ACHN (cell line): ENCODE measurements around the gene MCTP1.
A peak's percentile ranks its signal among the peaks of the same experiment; 100 is the strongest.

Experiments used
- DNase-seq: peaks from one replicate; pipeline ENCODE4 v3.0.0-alpha.2; 2015
- in situ Hi-C: cut with HindIII; loops from 2 replicates; pipeline ENCODE4 v1.10.0; 2017; ENCODE audit warnings: low sequenced_read_pairs, low pct_ligation_motif_present, low pct_unique_long_range_greater_than_20kb

Gene MCTP1

DNA sequence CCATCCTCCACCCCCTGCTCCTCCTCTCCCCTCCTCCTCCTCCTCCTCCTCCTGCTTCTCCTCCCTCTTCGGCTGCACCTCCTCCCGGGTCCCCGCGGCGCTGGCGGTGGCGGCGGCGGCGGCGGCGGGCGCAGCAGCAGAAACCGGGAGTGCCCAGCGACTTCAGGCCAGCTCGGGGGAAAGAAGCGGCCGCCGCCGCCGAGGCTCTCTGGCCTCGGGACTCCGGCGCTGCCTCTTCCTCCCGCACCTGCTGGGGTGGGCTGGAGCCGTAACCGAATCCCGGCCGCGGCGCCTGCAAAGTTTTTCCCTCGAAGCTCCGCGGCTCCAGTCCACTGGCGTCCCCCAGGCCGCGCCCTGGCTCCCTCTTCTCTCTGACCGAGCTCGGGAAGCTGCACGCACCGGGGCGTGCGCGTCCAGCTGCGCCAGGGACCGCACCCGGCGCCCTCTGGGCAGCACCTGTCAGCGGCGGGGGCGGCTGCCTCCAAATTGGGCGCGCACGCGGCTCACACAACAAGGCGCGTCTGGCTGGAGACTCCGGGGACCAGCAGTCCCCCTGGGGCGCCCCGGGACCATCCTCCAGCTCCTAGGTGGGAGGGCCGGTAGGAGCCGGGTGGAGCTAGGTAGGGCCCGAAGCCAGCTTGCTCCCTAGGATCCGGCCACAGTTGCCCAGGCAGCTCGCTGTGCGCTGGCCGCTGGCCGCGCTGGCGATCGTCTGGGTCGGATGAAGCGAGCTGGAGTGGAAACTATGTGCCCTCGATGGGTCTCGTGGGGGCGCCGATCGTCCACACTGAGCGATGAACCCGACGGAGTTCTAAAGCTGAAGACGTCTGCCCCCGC is at the start of gene MCTP1:
MCTP1 (minus strand) TSS at position 523 of the 837 bp plus-strand sequence.
- peak; percentile 33 for DNase-seq
- in situ Hi-C loops: no loop called here

DNA sequence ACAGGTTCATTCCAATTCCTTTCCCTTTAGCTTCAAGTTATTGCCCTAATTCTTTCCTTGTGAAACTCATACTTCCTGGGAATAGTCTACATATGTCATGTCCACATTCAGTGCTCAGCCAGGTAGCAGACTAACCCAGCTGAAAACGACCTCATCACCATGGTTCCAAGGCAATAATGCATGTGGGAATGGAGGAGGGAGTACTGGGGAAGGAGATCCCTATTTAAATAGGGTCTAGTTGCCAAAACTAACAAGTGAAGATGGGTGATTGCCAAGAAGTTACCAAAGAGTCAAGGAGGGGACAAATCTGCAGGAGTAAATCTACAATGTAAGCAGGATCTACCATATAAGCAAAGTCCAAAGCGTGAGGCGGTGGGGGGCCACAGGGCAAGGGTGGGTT is 47.3 kb upstream of the MCTP1 start:
- in situ Hi-C loops: no loop called here
- DNase-seq: no peak

DNA sequence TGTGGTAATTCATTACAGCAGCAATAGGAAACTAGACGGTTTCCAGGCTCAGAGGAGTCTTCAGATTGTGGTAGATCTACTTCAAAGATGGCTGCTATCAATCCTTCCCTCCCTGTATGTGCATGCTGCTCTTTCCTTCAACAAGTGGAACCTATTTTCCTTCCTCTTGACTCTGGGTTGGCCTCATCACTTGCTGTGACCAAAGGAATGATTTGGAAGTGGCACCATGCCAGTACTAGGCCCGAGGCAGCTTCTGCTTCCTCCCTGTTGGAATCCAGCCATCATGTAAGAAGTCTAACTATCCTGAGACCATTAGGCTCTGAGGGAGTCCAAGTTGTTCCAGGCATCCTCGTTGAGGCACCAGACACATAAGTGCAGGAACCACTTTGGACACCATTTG is 46.5 kb upstream of the MCTP1 start:
- no peak for DNase-seq
- in situ Hi-C loops: no loop called here

- no peak for DNase-seq
- in situ Hi-C loops: no loop called here
These were observed 42.3 kb upstream of the MCTP1 start for GRCh38 chr5:95327211-95327610.

DNA sequence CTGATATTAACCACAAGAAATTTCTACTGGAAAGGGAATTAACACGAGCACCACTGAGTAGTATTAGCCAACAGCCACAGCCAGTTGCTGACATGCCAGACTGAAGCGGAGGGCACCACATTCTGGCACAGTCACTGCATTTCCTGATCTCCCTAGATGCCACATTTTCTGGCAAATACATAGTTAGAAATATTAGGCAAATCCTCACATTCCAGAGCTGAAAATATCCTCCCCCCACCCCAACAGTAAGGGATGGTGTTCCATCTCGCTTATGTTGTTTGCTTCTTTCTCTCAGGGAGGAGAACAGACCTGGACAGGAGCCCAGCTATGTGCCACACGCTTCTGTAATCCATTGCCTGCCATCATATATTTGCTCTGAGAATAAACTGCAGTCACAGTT is 32.8 kb upstream of the MCTP1 start:
- in situ Hi-C loops: no loop called here
- no peak for DNase-seq

DNA sequence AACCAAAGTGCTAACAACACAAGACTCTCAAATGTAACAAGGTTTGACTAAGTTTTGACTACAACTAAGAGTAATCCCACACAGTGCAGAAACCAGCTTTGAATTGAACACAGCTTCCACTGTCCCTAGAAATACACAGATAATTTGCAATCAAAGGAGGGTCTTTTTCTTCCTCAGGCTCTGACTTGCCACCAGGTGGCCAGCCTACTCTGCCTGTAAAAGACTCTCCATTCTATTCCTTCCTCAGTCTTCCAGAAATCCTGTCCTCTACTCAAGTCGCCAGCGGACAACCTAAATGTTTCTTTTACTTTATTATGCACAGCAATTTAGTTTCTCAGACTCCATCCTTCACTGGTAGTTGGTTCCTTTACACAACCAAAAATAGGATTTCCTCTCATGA is 32.2 kb upstream of the MCTP1 start:
- in situ Hi-C loops: no loop called here
- DNase-seq: no peak

GRCh38 chr5:95304711-95305110 is 19.8 kb upstream of the MCTP1 start:
- in situ Hi-C loops: no loop called here
- DNase-seq: no peak

DNA sequence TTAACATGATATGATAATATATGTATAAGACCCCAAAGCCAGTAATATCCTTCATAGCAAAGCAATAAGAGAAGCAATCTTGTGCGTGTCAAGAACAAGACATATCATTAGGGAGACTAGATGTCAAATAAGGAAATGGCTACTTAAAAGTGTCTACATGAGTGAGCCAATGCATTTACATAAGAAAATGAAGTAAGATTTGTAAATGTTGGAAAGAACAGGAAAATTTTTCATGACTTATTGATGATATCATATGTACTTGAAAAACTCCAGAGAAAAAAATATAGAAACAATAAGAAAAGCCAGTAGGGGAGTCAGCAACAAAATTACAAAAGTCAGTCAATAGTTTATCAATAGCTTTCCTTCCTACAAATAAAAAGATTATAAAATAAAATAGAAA is 13.8 kb upstream of the MCTP1 start:
- no peak for DNase-seq
- in situ Hi-C loops: no loop called here

DNA sequence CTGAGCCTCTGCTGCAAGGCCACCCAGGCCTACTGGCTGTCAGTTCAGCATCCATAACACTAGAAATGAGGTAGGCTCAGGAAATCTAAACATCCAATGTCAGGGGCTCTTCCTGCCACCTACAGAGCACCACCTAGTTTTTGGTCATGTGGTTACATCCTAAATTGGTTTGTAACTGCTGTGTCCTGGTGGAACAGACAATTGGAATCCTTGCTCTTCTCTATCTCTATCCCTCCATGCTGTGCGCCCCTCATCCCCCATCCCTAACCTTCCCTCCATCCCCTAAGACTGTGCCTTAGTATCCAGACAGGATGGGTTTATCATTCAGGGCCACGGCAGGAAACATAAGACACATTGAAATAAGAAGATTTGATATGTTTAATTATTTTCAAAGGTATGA is 11.4 kb upstream of the MCTP1 start:
- no peak for DNase-seq
- in situ Hi-C loops: no loop called here

- in situ Hi-C loops: no loop called here
- DNase-seq: no peak
These were observed 488 bp upstream of the MCTP1 start for GRCh38 chr5:95285409-95285755.

DNA sequence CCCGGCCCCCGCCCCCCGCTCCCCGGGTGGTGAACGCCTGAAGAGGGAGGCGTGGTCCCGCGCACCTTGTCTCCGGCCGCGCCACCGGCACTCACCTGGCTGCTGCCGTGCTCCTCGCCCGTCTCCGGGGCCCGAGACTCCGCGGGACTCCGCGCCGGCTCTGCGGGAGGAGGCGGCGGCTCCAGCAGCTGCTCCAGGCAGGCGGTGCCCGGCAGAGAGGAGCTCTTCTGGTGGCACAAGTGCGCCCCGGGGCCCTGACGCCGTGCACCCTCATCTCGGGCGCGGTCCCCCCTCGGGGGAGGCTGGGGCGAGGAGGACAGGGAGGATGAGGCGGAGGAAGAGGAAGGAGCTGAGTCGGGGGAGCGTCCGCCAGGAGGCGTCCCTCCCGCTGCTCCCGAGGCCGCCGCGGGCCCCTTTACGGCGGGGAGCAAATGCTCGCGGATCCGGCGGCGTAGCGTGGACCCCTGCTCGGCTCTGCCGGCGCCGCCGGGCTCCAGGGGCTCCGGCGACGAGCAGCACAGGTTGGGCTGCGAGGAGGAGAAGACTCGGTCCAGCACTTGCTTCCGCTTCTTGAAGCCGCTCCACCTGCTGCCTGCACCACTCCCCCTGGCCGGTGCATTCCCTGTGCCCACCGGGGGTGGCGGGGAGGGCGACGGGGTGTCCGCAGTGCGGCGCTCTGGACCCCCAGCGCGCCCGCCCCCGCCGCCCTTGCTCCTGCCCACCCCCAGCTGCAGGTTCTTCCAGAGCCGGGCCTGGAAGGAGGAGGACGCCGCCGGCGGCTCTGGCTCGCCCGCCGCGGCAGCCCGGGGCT is 928 bp downstream of the MCTP1 start:
- peak; percentile 30 for DNase-seq
- in situ Hi-C loops: no loop called here

- in situ Hi-C loops: no loop called here
- DNase-seq: no peak
These were observed 1.8 kb downstream of the MCTP1 start for GRCh38 chr5:95283022-95283615.

GRCh38 chr5:95281226-95281625 is 3.7 kb downstream of the MCTP1 start:
- DNase-seq: peak; percentile 52
- in situ Hi-C loops: no loop called here

- no peak for DNase-seq
- in situ Hi-C loops: no loop called here
These were observed 4.3 kb downstream of the MCTP1 start for GRCh38 chr5:95280401-95281095.

DNA sequence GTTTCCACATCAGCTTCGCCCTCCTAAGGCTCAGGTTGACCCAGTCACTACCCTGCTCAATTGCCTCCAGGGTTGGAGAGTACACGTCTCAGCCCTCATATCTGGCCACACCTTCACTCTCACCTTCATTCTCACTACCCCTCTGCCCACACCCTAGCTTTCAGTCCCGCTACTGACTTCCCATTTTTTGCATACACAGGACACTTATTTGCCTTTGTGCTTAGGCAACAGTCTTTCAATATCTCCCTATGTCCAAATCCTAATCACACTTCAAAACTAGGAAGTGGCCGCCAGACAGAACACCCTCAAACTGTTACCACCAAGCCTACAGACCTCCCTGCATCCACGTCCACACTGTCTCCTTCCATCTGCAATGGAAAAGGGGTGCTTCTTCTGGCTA is 10.9 kb downstream of the MCTP1 start:
- DNase-seq: no peak
- in situ Hi-C loops: no loop called here

DNA sequence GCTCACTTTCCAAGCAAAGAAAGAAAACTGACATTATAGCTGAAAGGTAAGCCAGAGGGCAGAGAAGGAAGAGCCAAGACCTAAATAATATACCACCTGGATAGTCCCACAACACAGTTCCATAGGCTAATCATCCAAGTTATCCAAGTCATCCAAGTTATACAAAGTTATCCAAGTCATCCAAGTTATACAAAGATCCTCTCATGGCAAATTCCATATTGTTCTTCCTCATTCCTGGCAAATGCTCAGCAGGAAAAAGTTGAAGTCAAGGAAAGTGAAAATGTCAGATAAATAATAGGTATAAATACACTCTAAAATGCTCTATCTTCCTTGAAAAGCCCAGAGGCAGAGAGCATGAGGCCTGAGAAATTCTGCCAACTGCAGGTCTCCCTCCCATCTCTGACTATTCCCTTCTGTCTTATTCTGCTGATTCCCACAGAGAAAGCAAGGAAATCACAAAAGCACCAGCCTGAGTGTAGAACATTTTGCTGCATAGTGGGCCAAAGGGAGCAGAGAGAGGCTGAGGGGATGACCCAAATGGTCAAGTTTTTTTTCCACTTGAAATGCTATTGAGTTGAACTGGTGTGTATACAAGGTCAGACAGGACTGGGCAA is 12.5 kb downstream of the MCTP1 start:
- in situ Hi-C loops: no loop called here
- DNase-seq: no peak

DNA sequence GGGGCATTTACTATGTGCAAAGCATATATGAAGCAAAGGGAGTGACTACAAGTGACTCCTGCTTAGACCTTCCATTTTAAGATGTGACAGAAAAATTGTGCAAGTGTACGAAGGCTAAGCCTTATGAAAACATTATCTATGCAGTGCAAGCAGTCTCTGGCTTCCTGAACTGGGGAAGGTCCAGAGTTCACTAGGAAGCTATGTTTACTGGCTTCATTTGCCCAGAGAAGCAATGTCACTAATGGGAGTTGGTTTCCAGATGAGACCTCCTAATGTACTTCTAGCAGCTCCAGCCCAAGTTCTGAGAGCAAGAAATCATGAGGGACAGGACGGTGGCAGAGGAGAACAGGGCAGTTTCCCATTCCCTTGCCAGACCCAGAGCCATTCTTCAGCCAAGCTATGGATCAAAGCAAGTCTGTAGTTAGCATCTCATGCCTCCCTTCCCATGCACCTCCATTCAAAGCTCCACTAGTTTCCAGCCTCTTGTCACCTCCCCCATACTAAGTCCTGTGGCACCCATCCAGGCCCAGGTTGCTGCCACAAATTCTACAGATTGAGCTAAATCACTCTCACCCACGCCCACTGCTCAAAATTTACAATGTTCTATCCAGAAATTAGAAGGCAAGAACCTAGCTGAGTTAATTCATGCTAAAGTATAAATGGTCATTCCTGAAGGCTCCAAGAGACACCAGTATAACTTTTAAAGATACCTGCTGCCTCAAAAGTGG is 21.8 kb downstream of the MCTP1 start:
- in situ Hi-C loops: no loop called here
- no peak for DNase-seq
